HepG2 (cell line): Measurements from ENCODE around the gene RGS14. TPM values are rescaled to one million over a fixed set of nuclear protein-coding genes. Genes with fewer than 3 reads are reported as not detected.
A peak's percentile ranks its signal among the peaks of the same experiment; 100 is the strongest.

Source experiments
- CBFB ChIP-seq: sonication (generic); formaldehyde crosslinking; IDR thresholded peaks from 2 replicates; pipeline ENCODE4 v1.4.0; 2020; ENCODE audit warnings: missing genetic modification reagents
- CHD4 ChIP-seq: fragments of 200-600 bp; sonication (generic); IDR thresholded peaks from 2 replicates; pipeline ENCODE4 v1.7.0; 2017; ENCODE audit warnings: mild to moderate bottlenecking, low read length, borderline replicate concordance
- DMAP1 ChIP-seq: IDR thresholded peaks from 2 replicates; pipeline ENCODE4 v1.6.1; 2016
- ELF3 ChIP-seq: IDR thresholded peaks from 2 replicates; pipeline ENCODE4 v1.6.1; 2016; ENCODE audit warnings: missing genetic modification reagents, missing compliant biosample characterization
- HDAC2 ChIP-seq: sonication (generic); formaldehyde crosslinking; IDR thresholded peaks from 2 replicates; pipeline ENCODE4 v1.4.0; 2020; ENCODE audit warnings: missing genetic modification reagents
- KAT8 ChIP-seq: IDR thresholded peaks from 2 replicates; pipeline ENCODE4 v1.6.1; 2016; ENCODE audit warnings: missing genetic modification reagents, missing compliant biosample characterization
- PPARG ChIP-seq: conservative IDR thresholded peaks from 2 replicates; pipeline ENCODE4 v1.6.1; 2016; ENCODE audit warnings: missing biosample characterization, missing genetic modification reagents
- SALL2 ChIP-seq: sonication (generic); formaldehyde crosslinking; IDR thresholded peaks from 2 replicates; pipeline ENCODE4 v1.8.1; 2023; ENCODE audit warnings: mild to moderate bottlenecking, missing genetic modification reagents, inconsistent platforms
- SAP130 ChIP-seq: IDR thresholded peaks from 2 replicates; pipeline ENCODE4 v1.6.1; 2016; ENCODE audit warnings: low read depth
- SMC3 ChIP-seq: IDR thresholded peaks from 2 replicates; pipeline ENCODE4 v1.6.1; 2011; ENCODE audit warnings: low read length, improper control_type of control experiment
- XRCC5 ChIP-seq: fragments of 200-400 bp; formaldehyde crosslinking; optimal IDR thresholded peaks from 2 replicates; pipeline ENCODE3; 2017; ENCODE audit warnings: mild to moderate bottlenecking, low read length
- YEATS2 ChIP-seq: sonication (generic); formaldehyde crosslinking; IDR thresholded peaks from 2 replicates; pipeline ENCODE4 v1.4.0; 2020; ENCODE audit warnings: missing genetic modification reagents, borderline replicate concordance
- ZBTB20 ChIP-seq: sonication (generic); formaldehyde crosslinking; IDR thresholded peaks from 2 replicates; pipeline ENCODE4 v1.8.1; 2023; ENCODE audit warnings: missing genetic modification reagents, low read depth, mild to moderate bottlenecking, borderline replicate concordance
- ZNF121 ChIP-seq: sonication (generic); formaldehyde crosslinking; IDR thresholded peaks from 2 replicates; pipeline ENCODE4 v1.5.0; 2020; ENCODE audit warnings: mild to moderate bottlenecking, missing genetic modification reagents
- ZNF703 ChIP-seq: sonication (generic); formaldehyde crosslinking; IDR thresholded peaks from 2 replicates; pipeline ENCODE4 v1.5.1; 2020; ENCODE audit warnings: missing genetic modification reagents, mild to moderate bottlenecking, moderate library complexity, borderline replicate concordance
- polyA plus RNA-seq, 8 experiments: library from polyadenylated mRNA; depleted of rRNA in 3 of 8; stranded (reverse) in 7 of 8; unstranded in 1 of 8; fragments of >200 nt; fragmentation: Illumina TruSeq in 4 of 8; extraction: Trizol in 4 of 8; gene quantifications; 2 replicates each; pipeline versions ENCODE4 v1.2.1 to v1.2.3, GENCODE V29; 2011 to 2016; ENCODE audit warnings: low read depth in 4 of 8, missing spikeins in 1 of 8, mixed read lengths in 1 of 8; ENCODE audit not compliant: insufficient read depth in 1 of 8
- total RNA-seq, 5 experiments: library from RNA; depleted of rRNA; stranded (reverse); fragments of >200 nt; fragmentation: Illumina TruSeq; extraction: Trizol; gene quantifications; 2 replicates each; pipeline ENCODE4 v1.2.3, GENCODE V29; 2016; ENCODE audit warnings: low read depth in 1 of 5
- TF ChIP-seq, protein P1 (sequence below): sonication (generic); formaldehyde crosslinking; IDR thresholded peaks from 2 replicates; pipeline ENCODE4 v1.5.0; 2020; ENCODE audit warnings: mild to moderate bottlenecking, missing genetic modification reagents, borderline replicate concordance
- TF ChIP-seq, protein P2 (sequence below): fragments of 450-650 bp; IDR thresholded peaks from 2 replicates; pipeline ENCODE4 v1.6.1; 2016
- TF ChIP-seq, protein P3 (sequence below): sonication (generic); formaldehyde crosslinking; IDR thresholded peaks from 2 replicates; pipeline ENCODE4 v1.5.1; 2020; ENCODE audit warnings: mild to moderate bottlenecking, missing genetic modification reagents
- TF ChIP-seq, protein P4 (sequence below): sonication (generic); formaldehyde crosslinking; IDR thresholded peaks from 2 replicates; pipeline ENCODE4 v1.4.0; 2020; ENCODE audit warnings: missing genetic modification reagents

The RGS14 gene
- total and polyA plus RNA-seq, 2 of the 13 experiments (the other 11 are each of a cell fraction or from before 2014, with no cell fraction given): 11.1 to 17.2 TPM

DNA sequence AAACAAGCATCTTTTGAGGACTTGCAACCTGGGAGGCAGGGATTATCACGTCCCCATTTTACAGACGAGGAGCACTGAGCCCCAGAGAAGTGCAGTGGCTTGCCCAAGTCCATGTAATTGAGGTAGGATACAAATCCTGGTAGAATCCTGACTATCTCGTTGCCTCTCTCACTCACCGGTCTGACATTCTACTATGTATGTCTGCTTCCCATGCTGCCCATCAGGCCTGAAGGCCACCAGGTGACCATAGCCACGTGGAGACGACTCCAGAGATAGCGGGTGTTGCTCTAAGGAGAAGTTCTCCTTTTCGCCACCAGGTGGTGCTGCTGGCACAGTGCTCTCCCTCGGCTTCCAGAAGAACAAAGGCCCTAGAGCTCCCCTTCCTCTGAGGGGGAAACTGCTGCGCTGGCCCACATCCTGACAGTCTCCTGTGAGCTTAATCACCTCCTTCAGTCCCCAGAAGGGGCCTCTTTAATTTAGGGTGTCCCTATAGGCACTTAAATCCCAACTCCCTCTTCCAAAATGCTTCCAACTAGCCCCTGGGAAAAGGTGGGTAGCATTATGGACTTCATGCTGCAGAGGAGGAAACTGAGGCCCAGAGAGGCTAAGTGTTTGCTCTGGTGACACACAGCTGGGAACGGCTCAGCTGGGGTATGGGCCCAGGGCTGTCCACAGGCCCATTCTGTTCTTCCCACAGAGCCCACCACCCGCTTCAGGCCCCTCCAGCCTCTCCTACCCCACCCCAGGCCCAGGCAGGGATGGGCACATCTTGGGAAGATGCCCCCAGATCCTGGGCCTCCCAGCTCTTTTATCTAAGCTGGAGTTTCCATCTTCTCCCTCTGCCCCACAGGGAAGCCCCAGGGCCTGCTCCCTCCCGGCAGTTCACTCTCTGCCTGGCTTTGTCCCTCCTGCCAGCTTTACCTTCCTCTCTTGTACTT lies 32.9 kb downstream of the RGS14 start (continued):
- 0 out of 2 replicates have a peak, but pooled peaks have one; percentile 17 for TF ChIP-seq YEATS2
- TF ChIP-seq ZNF703 (CRISPR knock-in tag): no peak
- peak; percentile 51; the same call in 1 of the 2 replicates for TF ChIP-seq KAT8 (CRISPR knock-in tag)
- TF ChIP-seq DMAP1: peak; percentile 66; the same call in 1 of the 2 replicates
- TF ChIP-seq ZBTB20: no peak
- TF ChIP-seq SMC3: peak; percentile 93
- TF ChIP-seq, protein P1, sequence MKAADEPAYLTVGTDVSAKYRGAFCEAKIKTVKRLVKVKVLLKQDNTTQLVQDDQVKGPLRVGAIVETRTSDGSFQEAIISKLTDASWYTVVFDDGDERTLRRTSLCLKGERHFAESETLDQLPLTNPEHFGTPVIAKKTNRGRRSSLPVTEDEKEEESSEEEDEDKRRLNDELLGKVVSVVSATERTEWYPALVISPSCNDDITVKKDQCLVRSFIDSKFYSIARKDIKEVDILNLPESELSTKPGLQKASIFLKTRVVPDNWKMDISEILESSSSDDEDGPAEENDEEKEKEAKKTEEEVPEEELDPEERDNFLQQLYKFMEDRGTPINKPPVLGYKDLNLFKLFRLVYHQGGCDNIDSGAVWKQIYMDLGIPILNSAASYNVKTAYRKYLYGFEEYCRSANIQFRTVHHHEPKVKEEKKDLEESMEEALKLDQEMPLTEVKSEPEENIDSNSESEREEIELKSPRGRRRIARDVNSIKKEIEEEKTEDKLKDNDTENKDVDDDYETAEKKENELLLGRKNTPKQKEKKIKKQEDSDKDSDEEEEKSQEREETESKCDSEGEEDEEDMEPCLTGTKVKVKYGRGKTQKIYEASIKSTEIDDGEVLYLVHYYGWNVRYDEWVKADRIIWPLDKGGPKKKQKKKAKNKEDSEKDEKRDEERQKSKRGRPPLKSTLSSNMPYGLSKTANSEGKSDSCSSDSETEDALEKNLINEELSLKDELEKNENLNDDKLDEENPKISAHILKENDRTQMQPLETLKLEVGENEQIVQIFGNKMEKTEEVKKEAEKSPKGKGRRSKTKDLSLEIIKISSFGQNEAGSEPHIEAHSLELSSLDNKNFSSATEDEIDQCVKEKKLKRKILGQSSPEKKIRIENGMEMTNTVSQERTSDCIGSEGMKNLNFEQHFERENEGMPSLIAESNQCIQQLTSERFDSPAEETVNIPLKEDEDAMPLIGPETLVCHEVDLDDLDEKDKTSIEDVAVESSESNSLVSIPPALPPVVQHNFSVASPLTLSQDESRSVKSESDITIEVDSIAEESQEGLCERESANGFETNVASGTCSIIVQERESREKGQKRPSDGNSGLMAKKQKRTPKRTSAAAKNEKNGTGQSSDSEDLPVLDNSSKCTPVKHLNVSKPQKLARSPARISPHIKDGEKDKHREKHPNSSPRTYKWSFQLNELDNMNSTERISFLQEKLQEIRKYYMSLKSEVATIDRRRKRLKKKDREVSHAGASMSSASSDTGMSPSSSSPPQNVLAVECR: peak; percentile 63
- TF ChIP-seq PPARG (CRISPR knock-in tag): 0 out of 2 replicates have a peak, but pooled peaks have one; percentile 28
- TF ChIP-seq, protein P2, sequence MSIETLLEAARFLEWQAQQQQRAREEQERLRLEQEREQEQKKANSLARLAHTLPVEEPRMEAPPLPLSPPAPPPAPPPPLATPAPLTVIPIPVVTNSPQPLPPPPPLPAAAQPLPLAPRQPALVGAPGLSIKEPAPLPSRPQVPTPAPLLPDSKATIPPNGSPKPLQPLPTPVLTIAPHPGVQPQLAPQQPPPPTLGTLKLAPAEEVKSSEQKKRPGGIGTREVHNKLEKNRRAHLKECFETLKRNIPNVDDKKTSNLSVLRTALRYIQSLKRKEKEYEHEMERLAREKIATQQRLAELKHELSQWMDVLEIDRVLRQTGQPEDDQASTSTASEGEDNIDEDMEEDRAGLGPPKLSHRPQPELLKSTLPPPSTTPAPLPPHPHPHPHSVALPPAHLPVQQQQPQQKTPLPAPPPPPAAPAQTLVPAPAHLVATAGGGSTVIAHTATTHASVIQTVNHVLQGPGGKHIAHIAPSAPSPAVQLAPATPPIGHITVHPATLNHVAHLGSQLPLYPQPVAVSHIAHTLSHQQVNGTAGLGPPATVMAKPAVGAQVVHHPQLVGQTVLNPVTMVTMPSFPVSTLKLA: peak; percentile 87
- TF ChIP-seq, protein P3, sequence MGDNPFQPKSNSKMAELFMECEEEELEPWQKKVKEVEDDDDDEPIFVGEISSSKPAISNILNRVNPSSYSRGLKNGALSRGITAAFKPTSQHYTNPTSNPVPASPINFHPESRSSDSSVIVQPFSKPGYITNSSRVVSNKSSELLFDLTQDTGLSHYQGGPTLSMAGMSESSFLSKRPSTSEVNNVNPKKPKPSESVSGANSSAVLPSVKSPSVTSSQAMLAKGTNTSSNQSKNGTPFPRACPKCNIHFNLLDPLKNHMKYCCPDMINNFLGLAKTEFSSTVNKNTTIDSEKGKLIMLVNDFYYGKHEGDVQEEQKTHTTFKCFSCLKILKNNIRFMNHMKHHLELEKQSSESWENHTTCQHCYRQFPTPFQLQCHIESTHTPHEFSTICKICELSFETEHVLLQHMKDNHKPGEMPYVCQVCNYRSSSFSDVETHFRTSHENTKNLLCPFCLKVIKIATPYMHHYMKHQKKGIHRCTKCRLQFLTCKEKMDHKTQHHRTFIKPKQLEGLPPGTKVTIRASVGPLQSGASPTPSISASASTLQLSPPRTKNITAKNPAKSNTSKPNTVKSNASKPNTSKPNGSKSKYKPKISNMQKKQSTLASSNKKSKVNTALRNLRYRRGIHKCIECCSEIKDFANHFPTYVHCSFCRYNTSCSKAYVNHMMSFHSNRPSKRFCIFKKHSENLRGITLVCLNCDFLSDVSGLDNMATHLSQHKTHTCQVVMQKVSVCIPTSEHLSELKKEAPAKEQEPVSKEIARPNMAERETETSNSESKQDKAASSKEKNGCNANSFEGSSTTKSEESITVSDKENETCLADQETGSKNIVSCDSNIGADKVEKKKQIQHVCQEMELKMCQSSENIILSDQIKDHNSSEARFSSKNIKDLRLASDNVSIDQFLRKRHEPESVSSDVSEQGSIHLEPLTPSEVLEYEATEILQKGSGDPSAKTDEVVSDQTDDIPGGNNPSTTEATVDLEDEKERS (CRISPR knock-in tag): 0 out of 2 replicates have a peak, but pooled peaks have one; percentile 43
- TF ChIP-seq SAP130 (CRISPR knock-in tag): peak; percentile 74
- peak; percentile 27; the same call in 1 of the 2 replicates for TF ChIP-seq SALL2 (CRISPR knock-in tag)
- no peak for TF ChIP-seq CBFB (CRISPR knock-in tag)
- TF ChIP-seq XRCC5: peak; percentile 75
- peak; percentile 55; the same call in 1 of the 2 replicates for TF ChIP-seq ELF3 (CRISPR knock-in tag)
- TF ChIP-seq HDAC2 (CRISPR knock-in tag): peak; percentile 53; the same call in 1 of the 2 replicates
- peak; percentile 59; the same call in 1 of the 2 replicates for TF ChIP-seq CHD4
- TF ChIP-seq, protein P4, sequence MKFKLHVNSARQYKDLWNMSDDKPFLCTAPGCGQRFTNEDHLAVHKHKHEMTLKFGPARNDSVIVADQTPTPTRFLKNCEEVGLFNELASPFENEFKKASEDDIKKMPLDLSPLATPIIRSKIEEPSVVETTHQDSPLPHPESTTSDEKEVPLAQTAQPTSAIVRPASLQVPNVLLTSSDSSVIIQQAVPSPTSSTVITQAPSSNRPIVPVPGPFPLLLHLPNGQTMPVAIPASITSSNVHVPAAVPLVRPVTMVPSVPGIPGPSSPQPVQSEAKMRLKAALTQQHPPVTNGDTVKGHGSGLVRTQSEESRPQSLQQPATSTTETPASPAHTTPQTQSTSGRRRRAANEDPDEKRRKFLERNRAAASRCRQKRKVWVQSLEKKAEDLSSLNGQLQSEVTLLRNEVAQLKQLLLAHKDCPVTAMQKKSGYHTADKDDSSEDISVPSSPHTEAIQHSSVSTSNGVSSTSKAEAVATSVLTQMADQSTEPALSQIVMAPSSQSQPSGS (CRISPR knock-in tag): 0 out of 2 replicates have a peak, but pooled peaks have one; percentile 58
- TF ChIP-seq ZNF121 (CRISPR knock-in tag): no peak
